Measurements from ENCODE around the gene DHX35.

DHX35 gene

GRCh38 chr20:39021748-39022147, 59.6 kb downstream of the DHX35 start:
- no peak for DNase-seq (ENCODE audit: low spot score)

GRCh38 chr20:39025883-39026282, 63.7 kb downstream of the DHX35 start:
- DNase-seq (ENCODE audit: low spot score), result no peak

- no peak for DNase-seq (ENCODE audit: low spot score)
Measured at GRCh38 chr20:39029364-39029763, 67.2 kb downstream of the DHX35 start.

GRCh38 chr20:39032997-39033396, 70.9 kb downstream of the DHX35 start:
- no peak for DNase-seq (ENCODE audit: low spot score)

GRCh38 chr20:39036011-39036410, 73.9 kb downstream of the DHX35 start:
- DNase-seq (ENCODE audit: low spot score), result no peak

- DNase-seq (ENCODE audit: low spot score), result no peak
Measured at GRCh38 chr20:39036851-39037250, 74.7 kb downstream of the DHX35 start.

GRCh38 chr20:39038047-39038446, 75.9 kb downstream of the DHX35 start:
- DNase-seq (ENCODE audit: low spot score), result no peak

GRCh38 chr20:39038495-39038894, 76.4 kb downstream of the DHX35 start:
- no peak for DNase-seq (ENCODE audit: low spot score)

GRCh38 chr20:39039261-39039660, 77.1 kb downstream of the DHX35 start:
- DNase-seq (ENCODE audit: low spot score), result no peak

GRCh38 chr20:39040116-39040515, 78.0 kb downstream of the DHX35 start:
- DNase-seq (ENCODE audit: low spot score), result no peak

GRCh38 chr20:39041067-39041466, 78.9 kb downstream of the DHX35 start:
- no peak for DNase-seq (ENCODE audit: low spot score)

- no peak for DNase-seq (ENCODE audit: low spot score)
Measured at GRCh38 chr20:39042279-39043150, 80.4 kb downstream of the DHX35 start.

GRCh38 chr20:39044501-39044900, 82.4 kb downstream of the DHX35 start:
- no peak for DNase-seq (ENCODE audit: low spot score)

- DNase-seq (ENCODE audit: low spot score), result no peak
Measured at GRCh38 chr20:39045676-39046075, 83.5 kb downstream of the DHX35 start.

- DNase-seq (ENCODE audit: low spot score), result no peak
Measured at GRCh38 chr20:39047417-39047985, 85.4 kb downstream of the DHX35 start.

- peak; percentile 74 for DNase-seq (ENCODE audit: low spot score)
Measured at GRCh38 chr20:39048000-39048696, 86.0 kb downstream of the DHX35 start.

- no peak for DNase-seq (ENCODE audit: low spot score)
Measured at GRCh38 chr20:39049148-39049547, 87.0 kb downstream of the DHX35 start.

- DNase-seq (ENCODE audit: low spot score), result peak; percentile 76
Measured at GRCh38 chr20:39049684-39050554, 87.8 kb downstream of the DHX35 start.

- DNase-seq (ENCODE audit: low spot score), result no peak
Measured at GRCh38 chr20:39050555-39050902, 88.4 kb downstream of the DHX35 start.

GRCh38 chr20:39052676-39053075, 90.5 kb downstream of the DHX35 start:
- DNase-seq (ENCODE audit: low spot score), result no peak

- no peak for DNase-seq (ENCODE audit: low spot score)
Measured at GRCh38 chr20:39057143-39057542, 95.0 kb downstream of the DHX35 start.

- DNase-seq (ENCODE audit: low spot score), result no peak
Measured at GRCh38 chr20:39057911-39058310, 95.8 kb downstream of the DHX35 start.

Measured in LoVo (cell line).